ENCODE data around the gene UBA3. TPM values are rescaled to one million over a fixed set of nuclear protein-coding genes. Genes with fewer than 3 reads are reported as not detected.
A peak's percentile ranks its signal among the peaks of the same experiment; 100 is the strongest.

UBA3 gene
- total and polyA plus RNA-seq, 4 experiments from 2014 or later, result 60.1 to 105 (median 81.3) TPM

GRCh38 chr3:69063636-69064035 lies 16.5 kb downstream of the UBA3 start:
- Histone ChIP-seq H3K36me3 (ENCODE audit: insufficient read depth, low read length) (peaks cover 15% of the 10 kb centered on the region), H3K4me3 (ENCODE audit: low read length in 2 of 2) (no peak overlapping the region), H3K4me1 (ENCODE audit: insufficient read depth, low read length) (peaks cover 54% of the 10 kb centered on the region), H3K9me3 (ENCODE audit: control insufficient read depth in 1 of 2, low read length in 2 of 2) (no peaks in the 10 kb centered on the region), H3K27me3 (ENCODE audit: insufficient read depth, low read length) (no peaks in the 10 kb centered on the region), H3K27ac (ENCODE audit: low read depth, low read length) (peak overlapping the region; percentile 44)
- Mint-ChIP-seq H3K27ac (peak overlapping the region; percentile 60 to 97 (median 84)), H3K9me3 (peaks cover 0 to 4% (median 0%) of the 10 kb centered on the region in 8 donors), H3K4me3 (peak overlapping the region in 6 of 8 donors; percentile 45 to 80 (median 74)), H3K36me3 (peaks cover 43 to 44% of the 10 kb centered on the region in 2 donors), H3K4me1 (peaks cover 36 to 63% (median 47%) of the 10 kb centered on the region in 4 donors), H3K27me3 (no peaks in the 10 kb centered on the region)
- CTCF ChIA-PET (ENCODE audit: partially characterized antibody), result interaction anchor here (1.2 to 1.9 kb wide), 4 partner anchors 10 to 39 kb away, joined by 3 to 4 read pairs (median 4); no protein-coding TSS in a partner anchor
- POLR2A ChIA-PET (ENCODE audit: partially characterized antibody), result interaction anchor here (0.9 to 10.3 kb wide), 5 partner anchors 11 to 50 kb away, joined by 4 to 208 read pairs (median 7); partner anchors contain the start of genes ARL6IP5, EOGT, TMF1 and UBA3
- DNase-seq, result peak in 3 of 5 donors; percentile 30 to 36 (median 30)
- intact Hi-C loops (cut with micrococcal nuclease), result no loop called here

- H3K27me3 Mint-ChIP-seq, result no peaks in the 10 kb centered on the region
- peaks cover 44 to 58% of the 10 kb centered on the region in 2 donors for H3K36me3 Mint-ChIP-seq
- DNase-seq, result no peak
- POLR2A ChIA-PET (ENCODE audit: partially characterized antibody), result interaction anchor here (1.2 to 10.3 kb wide), 5 partner anchors 8 to 40 kb away, joined by 3 to 208 read pairs (median 8); partner anchors contain the start of genes ARL6IP5, TMF1 and UBA3
- Histone ChIP-seq H3K27me3 (ENCODE audit: insufficient read depth, low read length) (no peaks in the 10 kb centered on the region), H3K4me1 (ENCODE audit: insufficient read depth, low read length) (peaks cover 45% of the 10 kb centered on the region), H3K9me3 (ENCODE audit: control insufficient read depth in 1 of 2, low read length in 2 of 2) (no peaks in the 10 kb centered on the region), H3K36me3 (ENCODE audit: insufficient read depth, low read length) (peaks cover 28% of the 10 kb centered on the region), H3K4me3 (ENCODE audit: low read length in 2 of 2) (no peak overlapping the region), H3K27ac (ENCODE audit: low read depth, low read length) (peak overlapping the region; percentile 17)
- CTCF ChIA-PET (ENCODE audit: partially characterized antibody), result interaction anchor here (1.4 to 2.1 kb wide), 2 partner anchors 19 to 247 kb away, joined by 4 read pairs; no protein-coding TSS in a partner anchor
- H3K9me3 Mint-ChIP-seq, result peaks cover 0 to 4% (median 0%) of the 10 kb centered on the region in 8 donors
- H3K4me1 Mint-ChIP-seq, result peaks cover 30 to 62% (median 39%) of the 10 kb centered on the region in 4 donors
- H3K4me3 Mint-ChIP-seq, result peak overlapping the region in 1 of 8 donors; percentile 1
- intact Hi-C loops (cut with micrococcal nuclease), result no loop called here
- H3K27ac Mint-ChIP-seq, result peak overlapping the region; percentile 48 to 96 (median 89)
Measured at GRCh38 chr3:69059688-69060087, 20.5 kb downstream of the UBA3 start.

- Histone ChIP-seq H3K36me3 (ENCODE audit: insufficient read depth, low read length) (peaks cover 29% of the 10 kb centered on the region), H3K27ac (ENCODE audit: low read depth, low read length) (peak overlapping the region; percentile 17), H3K9me3 (ENCODE audit: control insufficient read depth in 1 of 2, low read length in 2 of 2) (no peaks in the 10 kb centered on the region), H3K4me1 (ENCODE audit: insufficient read depth, low read length) (peaks cover 37% of the 10 kb centered on the region), H3K4me3 (ENCODE audit: low read length in 2 of 2) (no peak overlapping the region), H3K27me3 (ENCODE audit: insufficient read depth, low read length) (no peaks in the 10 kb centered on the region)
- POLR2A ChIA-PET (ENCODE audit: partially characterized antibody), result interaction anchor here (0.7 to 10.3 kb wide), 3 partner anchors 20 to 35 kb away, joined by 3 to 208 read pairs (median 46); partner anchors contain the start of genes ARL6IP5 and UBA3
- no peaks in the 10 kb centered on the region for H3K27me3 Mint-ChIP-seq
- H3K36me3 Mint-ChIP-seq, result peaks cover 44 to 58% of the 10 kb centered on the region in 2 donors
- H3K4me1 Mint-ChIP-seq, result peaks cover 24 to 54% (median 33%) of the 10 kb centered on the region in 4 donors
- H3K27ac Mint-ChIP-seq, result peak overlapping the region; percentile 83 to 96 (median 89)
- DNase-seq, result no peak
- intact Hi-C loops (cut with micrococcal nuclease), result no loop called here
- H3K9me3 Mint-ChIP-seq, result peaks cover 0 to 4% (median 0%) of the 10 kb centered on the region in 8 donors
- CTCF ChIA-PET (ENCODE audit: partially characterized antibody), result interaction anchor here (0.9 to 2.1 kb wide), 4 partner anchors 11 to 33 kb away, joined by 3 to 5 read pairs (median 4); no protein-coding TSS in a partner anchor
- H3K4me3 Mint-ChIP-seq, result peak overlapping the region in 6 of 8 donors; percentile 44 to 75 (median 68)
Measured at GRCh38 chr3:69058947-69059224, 21.3 kb downstream of the UBA3 start.

GRCh38 chr3:69058180-69058946 lies 21.8 kb downstream of the UBA3 start:
- Histone ChIP-seq H3K4me3 (ENCODE audit: low read length in 2 of 2) (no peak overlapping the region), H3K9me3 (ENCODE audit: control insufficient read depth in 1 of 2, low read length in 2 of 2) (no peaks in the 10 kb centered on the region), H3K27ac (ENCODE audit: low read depth, low read length) (peak overlapping the region; percentile 17), H3K27me3 (ENCODE audit: insufficient read depth, low read length) (no peaks in the 10 kb centered on the region), H3K4me1 (ENCODE audit: insufficient read depth, low read length) (peaks cover 32% of the 10 kb centered on the region), H3K36me3 (ENCODE audit: insufficient read depth, low read length) (peaks cover 29% of the 10 kb centered on the region)
- Mint-ChIP-seq H3K36me3 (peaks cover 41 to 55% of the 10 kb centered on the region in 2 donors), H3K27ac (peak overlapping the region; percentile 83 to 96 (median 89)), H3K27me3 (no peaks in the 10 kb centered on the region), H3K4me1 (peaks cover 19 to 48% (median 28%) of the 10 kb centered on the region in 4 donors), H3K9me3 (peaks cover 0 to 4% (median 0%) of the 10 kb centered on the region in 8 donors), H3K4me3 (peak overlapping the region in 7 of 8 donors; percentile 27 to 75 (median 65))
- intact Hi-C loops (cut with micrococcal nuclease), result no loop called here
- ChIA-PET POLR2A (ENCODE audit: partially characterized antibody) (interaction anchor here (0.7 to 10.3 kb wide), 3 partner anchors 20 to 35 kb away, joined by 3 to 208 read pairs (median 46); partner anchors contain the start of genes ARL6IP5 and UBA3), CTCF (ENCODE audit: partially characterized antibody) (interaction anchor here (0.9 to 1.9 kb wide), 5 partner anchors 12 to 61 kb away, joined by 3 to 5 read pairs (median 4); no protein-coding TSS in a partner anchor)
- peak in 4 of 5 donors; percentile 33 to 55 (median 45) for DNase-seq

- Histone ChIP-seq H3K27ac (ENCODE audit: low read depth, low read length) (peak overlapping the region; percentile 96), H3K4me1 (ENCODE audit: insufficient read depth, low read length) (peaks cover 45% of the 10 kb centered on the region), H3K27me3 (ENCODE audit: insufficient read depth, low read length) (no peaks in the 10 kb centered on the region), H3K4me3 (ENCODE audit: low read length in 2 of 2) (peak overlapping the region; percentile 82 to 98), H3K9me3 (ENCODE audit: control insufficient read depth in 1 of 2, low read length in 2 of 2) (no peaks in the 10 kb centered on the region), H3K36me3 (ENCODE audit: insufficient read depth, low read length) (peaks cover 21% of the 10 kb centered on the region)
- Mint-ChIP-seq H3K4me3 (peak overlapping the region; percentile 94 to 99 (median 98)), H3K9me3 (peaks cover 0 to 2% (median 0%) of the 10 kb centered on the region in 8 donors), H3K27ac (peak overlapping the region; percentile 97 to 100 (median 99)), H3K27me3 (no peaks in the 10 kb centered on the region), H3K4me1 (peaks cover 28 to 64% (median 39%) of the 10 kb centered on the region in 4 donors), H3K36me3 (peaks cover 18 to 51% of the 10 kb centered on the region in 2 donors)
- intact Hi-C loops (cut with micrococcal nuclease), result loop anchor here (1.0 to 2.0 kb wide), 4 partner anchors 28 to 146 kb away; partner anchors contain the start of genes ARL6IP5, EOGT and UBA3
- no peak for DNase-seq
- ChIA-PET POLR2A (ENCODE audit: partially characterized antibody) (interaction anchor here (0.6 to 6.8 kb wide), 14 partner anchors 8 to 147 kb away, joined by 3 to 287 read pairs (median 6); partner anchors contain the start of genes ARL6IP5 and UBA3), CTCF (ENCODE audit: partially characterized antibody) (interaction anchor here (1.0 to 6.0 kb wide), 6 partner anchors 21 to 42 kb away, joined by 3 to 33 read pairs (median 4); partner anchors contain the start of genes ARL6IP5 and EOGT)
Measured at GRCh38 chr3:69052472-69052898, 27.7 kb downstream of the UBA3 start.

GRCh38 chr3:69051756-69052471 lies 28.3 kb downstream of the UBA3 start, which contains the start of gene TMF1:
Gene TMF1 (minus strand): TSS chr3:69052333. CDS start chr3:69052086, 247 bp downstream.
- intact Hi-C loops (cut with micrococcal nuclease), result loop anchor here (1.0 to 2.0 kb wide), 4 partner anchors 28 to 147 kb away; partner anchors contain the start of genes ARL6IP5, EOGT and UBA3
- Histone ChIP-seq H3K9me3 (ENCODE audit: control insufficient read depth in 1 of 2, low read length in 2 of 2) (no peaks in the 10 kb centered on the region), H3K27me3 (ENCODE audit: insufficient read depth, low read length) (no peaks in the 10 kb centered on the region), H3K4me1 (ENCODE audit: insufficient read depth, low read length) (peaks cover 49% of the 10 kb centered on the region), H3K4me3 (ENCODE audit: low read length in 2 of 2) (peak within 1 kb of the TSS; percentile 82 to 98), H3K36me3 (ENCODE audit: insufficient read depth, low read length) (peaks cover 26% of the 10 kb centered on the region), H3K27ac (ENCODE audit: low read depth, low read length) (peak within 1 kb of the TSS; percentile 96)
- Mint-ChIP-seq H3K36me3 (peaks cover 21 to 49% of the 10 kb centered on the region in 2 donors), H3K4me1 (peaks cover 32 to 62% (median 41%) of the 10 kb centered on the region in 4 donors), H3K4me3 (peak within 1 kb of the TSS; percentile 94 to 99 (median 98)), H3K9me3 (peaks cover 0 to 2% (median 0%) of the 10 kb centered on the region in 8 donors), H3K27me3 (no peaks in the 10 kb centered on the region), H3K27ac (peak within 1 kb of the TSS; percentile 97 to 100 (median 99))
- ChIA-PET POLR2A (ENCODE audit: partially characterized antibody) (interaction anchor here (0.6 to 6.8 kb wide), 17 partner anchors 8 to 148 kb away, joined by 3 to 287 read pairs (median 6); partner anchors contain the start of genes ARL6IP5, EOGT and UBA3), CTCF (ENCODE audit: partially characterized antibody) (interaction anchor here (0.9 to 6.0 kb wide), 8 partner anchors 22 to 68 kb away, joined by 3 to 33 read pairs (median 4); partner anchors contain the start of genes ARL6IP5 and EOGT)
- peak; percentile 96 to 99 (median 98) for DNase-seq
